LHCN-M2 (cell line): ENCODE results near the gene GRIP2. TPM values are rescaled to one million over a fixed set of nuclear protein-coding genes. Genes with fewer than 3 reads are reported as not detected.

Source experiments
- DNase-seq: peaks from one replicate; pipeline ENCODE4 v3.0.0-alpha.2; 2012; ENCODE audit warnings: low read depth
- total RNA-seq: library from RNA; depleted of rRNA; stranded (reverse); fragments of >200 nt; gene quantifications from 2 replicates; pipeline ENCODE4 v1.2.3, GENCODE V29; 2014

Gene GRIP2
- total RNA-seq, 1 experiment from 2014 or later = not detected

DNA sequence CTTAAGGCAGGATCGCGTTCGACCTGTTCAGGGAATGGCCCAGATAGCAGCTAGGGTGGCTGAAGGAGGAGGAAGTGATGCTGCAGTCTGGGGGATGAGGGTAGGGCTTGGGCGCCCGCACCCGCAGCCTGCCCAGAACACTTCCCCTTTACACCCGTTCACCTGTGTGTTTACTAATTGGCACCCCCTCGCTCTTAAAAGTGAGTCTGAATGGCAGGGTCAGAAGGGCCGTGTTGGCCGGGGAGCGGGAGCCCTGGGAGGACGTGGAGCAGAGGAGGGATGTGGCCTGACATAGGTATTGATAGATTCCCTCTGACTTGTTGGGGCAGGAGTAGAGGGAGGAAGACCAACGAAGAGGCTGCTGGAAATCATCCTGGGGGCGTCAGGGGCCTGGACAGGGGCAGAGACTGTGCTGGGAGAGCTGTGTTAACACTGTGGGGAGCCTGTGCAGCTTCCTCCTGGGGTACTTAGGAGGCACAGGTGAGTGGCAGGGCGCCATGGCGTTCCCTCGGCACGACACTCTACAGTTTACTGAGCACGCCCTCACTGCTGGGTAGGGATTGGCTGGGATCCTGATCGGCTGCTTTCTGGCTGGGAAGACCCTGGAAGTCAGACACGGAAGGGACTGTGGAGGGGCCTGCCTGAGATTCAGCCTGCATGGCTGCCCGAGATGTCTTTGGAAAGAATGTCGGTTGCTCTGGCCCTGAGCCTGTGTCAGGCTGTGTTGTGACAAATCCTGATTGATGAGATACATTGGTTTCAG is 86.1 kb downstream of the GRIP2 start:
- DNase-seq = no peak

DNA sequence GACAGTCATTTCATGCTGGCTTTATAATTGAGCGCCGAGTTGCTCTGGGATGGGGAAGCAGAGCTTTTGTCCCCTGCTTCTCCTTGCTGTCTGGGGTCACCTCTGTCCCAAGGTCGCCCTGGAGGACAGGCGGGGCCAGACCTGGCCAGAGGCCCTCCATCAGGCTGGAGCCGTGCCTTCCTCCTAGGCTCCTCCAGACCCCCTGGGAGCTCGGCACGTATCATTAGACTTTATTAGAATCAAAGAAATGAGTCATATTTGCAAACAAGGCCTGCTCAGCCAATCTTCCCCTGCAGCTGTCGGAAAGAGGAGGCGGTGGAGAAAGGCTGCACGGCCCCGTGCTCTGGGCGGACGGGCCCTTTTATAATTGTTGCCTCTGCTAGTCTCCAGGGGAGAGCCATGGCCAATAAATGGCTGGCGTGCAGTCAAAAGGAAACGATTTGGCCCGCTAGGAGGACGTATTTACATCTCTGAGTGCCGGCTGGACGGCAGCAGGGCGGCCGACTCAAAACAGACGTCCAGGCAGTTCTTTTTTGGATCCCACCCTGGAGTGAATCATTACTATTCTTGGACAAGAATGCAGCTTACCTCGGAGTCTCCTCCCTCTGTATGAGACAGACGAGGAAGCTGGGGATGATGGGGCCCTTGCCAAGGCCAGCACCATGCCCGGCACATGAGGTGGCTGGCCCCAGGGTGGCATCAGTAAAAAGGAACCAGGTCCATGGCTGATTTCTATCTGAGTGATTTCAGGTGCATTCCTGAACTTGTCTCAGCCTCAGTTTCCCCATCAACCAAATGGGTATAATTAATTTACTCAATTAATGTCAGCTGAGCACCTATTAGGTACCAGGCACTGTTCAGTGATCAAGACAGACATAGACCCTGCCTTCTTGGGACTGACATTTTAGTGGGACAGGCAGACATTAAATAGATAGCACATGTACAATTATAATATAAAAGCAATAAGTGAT is 87.1 kb downstream of the GRIP2 start:
- peak; percentile 96 for DNase-seq

DNA sequence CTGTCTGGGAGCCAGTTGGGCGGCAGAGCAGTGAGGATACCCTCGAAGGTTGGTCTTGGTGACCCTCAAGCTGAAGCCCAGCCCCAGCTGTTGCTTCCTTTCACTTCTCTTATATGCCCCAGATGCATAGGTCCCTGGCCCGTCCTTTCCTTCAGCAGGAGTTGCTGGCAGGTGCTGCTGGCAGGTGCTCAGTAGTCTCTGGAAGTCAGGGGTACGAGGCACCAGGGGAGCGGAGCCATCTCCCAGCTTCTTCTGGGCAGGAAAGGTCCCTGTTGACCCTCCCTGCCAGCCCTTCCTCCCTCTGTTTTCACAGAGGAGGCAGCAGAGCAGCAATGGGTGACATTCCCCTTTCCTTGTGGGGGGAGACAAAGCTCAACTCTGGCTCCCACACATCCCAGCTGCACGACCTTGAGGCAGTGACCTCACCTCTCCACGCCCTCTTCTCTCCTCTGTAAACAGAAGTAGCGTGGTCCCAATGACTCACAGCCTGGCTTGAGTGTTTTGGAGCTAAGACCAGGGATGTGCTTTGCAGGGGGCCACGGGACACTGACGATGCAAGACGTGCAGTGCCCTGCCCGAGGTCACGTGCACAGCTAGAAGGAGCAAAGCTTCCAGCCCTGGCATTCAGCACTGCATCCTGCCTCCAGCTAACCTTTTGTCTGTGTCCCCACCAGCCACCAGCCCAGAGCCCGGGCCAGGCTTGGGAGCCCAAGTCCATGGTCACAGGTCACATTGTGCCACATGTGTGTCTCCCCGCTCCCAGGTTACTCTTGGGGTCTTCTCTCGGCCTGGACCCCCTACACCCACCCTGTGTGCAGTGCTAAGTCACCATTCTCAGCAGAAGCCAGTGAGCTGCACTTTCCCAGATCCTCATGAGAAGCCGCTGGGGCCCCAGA is 88.0 kb downstream of the GRIP2 start:
- DNase-seq = peak; percentile 92

DNA sequence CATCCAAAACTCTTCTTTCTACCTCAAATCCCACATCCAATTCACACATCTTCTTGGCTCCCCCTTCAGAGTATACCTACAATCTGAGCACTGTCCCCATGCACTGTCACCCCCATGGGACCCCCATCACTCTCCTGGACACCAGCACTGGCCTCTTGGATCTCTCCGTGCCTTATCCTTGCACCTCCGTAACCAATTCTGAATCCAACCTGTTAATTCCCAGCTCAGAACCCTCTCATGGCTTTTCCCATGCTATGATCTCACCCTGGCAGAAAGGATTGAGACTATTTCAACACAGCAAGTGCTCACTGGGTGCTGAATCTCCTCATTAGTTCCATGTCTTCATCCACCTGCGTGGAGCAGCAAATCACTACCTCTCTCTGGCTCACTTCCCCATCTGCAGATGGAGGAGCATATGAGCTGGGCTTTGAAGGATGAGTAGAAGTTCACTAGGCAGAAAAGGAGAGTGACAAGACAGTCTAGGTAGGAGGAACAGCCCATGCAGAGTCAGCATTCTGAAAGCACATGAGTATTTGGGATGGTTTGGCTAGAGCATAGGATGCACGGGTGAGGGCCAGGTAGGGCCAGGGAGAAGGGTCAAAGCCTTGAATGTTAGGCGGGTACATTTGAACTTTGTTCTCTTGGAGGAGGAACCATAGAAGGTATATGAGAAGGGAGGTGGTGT is 89.1 kb downstream of the GRIP2 start:
- DNase-seq = no peak

DNA sequence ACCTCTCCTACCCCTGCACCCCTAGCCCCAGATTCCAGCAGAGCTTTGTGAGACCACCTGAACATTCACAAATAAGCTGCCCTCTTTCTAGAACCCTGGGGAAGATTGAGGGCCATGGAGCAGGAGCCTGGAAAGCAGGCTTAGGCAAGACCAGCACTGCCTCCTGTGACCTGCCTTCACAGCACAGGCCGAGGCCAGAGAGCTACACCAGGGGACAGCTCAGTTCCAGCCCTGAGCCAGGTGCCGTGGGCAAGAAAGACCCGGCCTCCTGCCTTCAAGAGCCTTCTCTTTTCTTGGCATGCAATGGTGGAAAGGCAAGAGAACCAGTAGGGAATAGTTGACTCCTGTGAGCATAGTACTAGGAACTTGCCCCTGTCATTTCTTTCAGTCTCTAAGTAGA is 89.6 kb downstream of the GRIP2 start:
- no peak for DNase-seq

DNA sequence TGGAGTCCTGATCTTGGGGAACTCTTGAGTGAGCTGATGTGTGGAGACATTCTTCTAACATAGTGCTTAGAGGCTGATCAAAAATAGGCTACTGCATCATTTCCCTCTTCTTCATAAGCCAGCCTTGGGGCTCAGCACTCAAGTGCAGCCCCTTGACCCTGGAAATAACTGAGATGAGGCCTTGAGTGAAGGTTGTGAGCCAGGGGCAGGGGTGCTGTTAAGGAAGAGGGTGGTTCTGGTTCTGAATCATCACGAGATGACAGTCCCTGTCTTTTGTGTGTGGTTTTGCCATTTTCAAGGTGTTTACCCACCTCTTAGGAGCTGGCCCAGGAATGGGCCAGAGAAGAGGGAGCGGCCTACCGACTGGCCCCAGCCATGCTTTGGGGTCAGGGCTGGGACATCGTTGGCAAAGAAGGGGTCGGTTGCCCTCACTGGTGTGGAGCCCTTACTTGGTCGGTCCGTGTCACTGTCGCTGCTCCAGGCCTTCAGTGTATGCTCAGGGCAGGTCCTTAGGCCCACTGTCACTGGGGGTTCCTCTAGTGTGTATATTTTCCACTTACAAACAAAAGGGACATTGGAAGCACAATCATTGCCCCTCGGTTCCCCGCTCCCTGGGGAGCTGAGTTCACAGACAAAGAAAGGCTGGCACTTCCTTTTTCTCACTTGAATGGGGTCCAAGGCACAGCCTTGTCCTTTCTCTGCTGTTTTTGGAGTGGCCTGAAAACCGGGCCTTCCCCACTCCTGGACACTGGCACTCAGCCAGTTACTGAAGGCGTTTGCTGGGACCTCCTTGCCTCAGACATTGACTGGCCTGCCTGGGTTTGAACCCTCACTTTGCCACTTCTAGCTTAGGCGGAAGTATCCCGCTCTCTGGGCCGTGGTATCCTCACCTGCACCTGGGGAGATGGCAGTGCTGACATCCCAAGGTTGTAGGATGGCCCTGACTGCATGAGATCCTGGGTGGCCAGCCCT is 91.1 kb downstream of the GRIP2 start:
- no peak for DNase-seq

DNA sequence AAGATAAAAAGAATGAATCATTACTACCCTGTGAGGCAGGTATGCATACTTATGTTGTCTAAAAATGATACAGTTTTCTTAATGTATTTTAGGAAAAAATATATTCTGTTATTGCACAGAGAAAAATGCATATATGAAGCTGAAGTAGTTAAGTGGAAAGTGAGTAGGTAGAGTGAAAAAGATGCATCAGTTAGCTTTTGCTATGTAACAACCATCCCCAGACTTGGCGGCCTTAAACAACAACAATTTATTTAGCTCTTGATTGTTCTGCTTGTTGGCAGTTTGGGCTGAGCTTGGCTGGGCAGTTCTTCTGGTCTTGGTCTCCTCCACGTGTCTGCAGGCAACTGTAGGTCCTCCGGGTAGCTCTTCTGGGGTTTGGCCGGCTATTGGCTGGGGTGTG is 92.1 kb downstream of the GRIP2 start:
- DNase-seq = no peak

DNA sequence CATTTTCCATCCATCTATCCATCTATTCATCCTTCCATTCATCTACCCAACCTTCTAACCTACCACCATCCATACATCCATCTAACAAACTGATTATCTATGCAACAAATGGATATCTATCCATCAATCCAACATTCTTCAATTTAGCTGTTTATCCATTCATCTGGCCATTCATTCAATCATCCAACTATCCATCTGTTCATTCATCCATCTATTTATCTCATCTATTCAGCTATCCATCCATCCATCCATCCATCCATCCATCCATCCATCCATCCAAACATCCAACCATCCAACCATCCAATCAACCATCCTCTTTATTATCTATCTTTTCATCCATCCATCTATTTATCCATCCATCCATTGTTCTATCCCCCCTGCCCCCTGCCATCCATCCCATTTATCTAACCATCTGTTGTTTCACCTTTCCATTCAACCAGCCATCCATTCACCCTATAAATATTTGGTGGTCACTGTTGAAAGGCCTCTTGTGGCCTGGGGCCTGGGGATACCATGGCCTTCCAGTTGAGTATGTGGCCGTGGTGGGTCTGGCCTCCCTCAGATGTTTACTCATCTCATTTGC is 93.1 kb downstream of the GRIP2 start:
- no peak for DNase-seq

DNA sequence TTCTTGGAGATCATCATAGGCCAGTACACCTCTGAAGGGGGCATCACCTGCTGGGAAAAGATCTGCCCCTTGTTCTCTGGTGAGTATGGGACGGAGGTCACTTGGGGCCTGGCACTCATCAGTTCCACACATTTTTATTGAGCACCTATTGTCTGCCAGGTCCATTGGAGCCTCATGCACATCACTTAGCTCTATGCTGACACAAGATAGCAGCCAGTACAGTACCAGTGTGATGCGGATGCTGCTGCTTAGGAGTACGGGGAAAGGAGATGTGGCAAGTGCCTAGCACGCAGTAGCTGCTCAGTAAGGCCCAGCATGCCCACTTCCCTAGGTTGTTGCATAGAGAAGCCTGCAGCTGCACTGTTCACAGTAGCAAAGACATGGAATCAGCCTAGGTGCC is 94.4 kb downstream of the GRIP2 start:
- DNase-seq = no peak

DNA sequence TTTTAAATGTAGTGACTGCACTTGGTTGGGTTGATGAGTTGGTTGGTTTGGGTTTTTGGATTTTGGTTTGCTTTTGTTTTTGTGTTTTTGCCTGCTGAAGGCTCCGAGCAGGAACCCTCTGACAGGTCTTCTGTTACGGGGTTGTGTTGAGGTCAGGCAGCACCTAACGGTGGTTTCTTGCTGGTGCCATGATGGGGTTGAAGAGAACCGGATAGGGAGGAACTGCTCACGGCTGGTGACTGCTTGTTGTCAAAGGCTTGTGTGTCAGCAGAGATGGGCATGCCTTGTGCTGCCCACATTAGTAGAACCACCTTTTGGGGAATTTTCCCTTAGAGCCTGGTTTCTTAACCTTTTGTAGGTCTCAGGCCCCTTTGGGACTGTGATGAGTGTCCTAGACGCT is 95.8 kb downstream of the GRIP2 start:
- DNase-seq = no peak

DNA sequence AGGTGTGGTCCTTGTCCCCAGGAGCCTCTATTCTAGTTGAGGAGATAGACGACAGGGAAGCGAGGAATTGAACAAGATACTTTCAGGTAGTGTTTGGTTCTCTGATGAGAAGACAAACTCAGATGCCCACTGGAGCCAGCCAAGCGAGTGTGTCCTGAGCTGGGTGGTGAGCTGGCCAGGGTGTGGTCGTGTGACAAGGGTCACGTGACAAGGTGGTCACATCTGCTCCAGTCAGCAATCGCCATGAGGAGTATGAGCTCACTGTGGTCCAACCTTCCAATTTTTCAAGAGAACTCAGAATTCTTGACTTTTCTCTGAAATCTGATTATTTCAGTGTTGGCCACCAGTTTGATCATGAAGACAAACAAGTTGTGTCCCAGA is 98.2 kb downstream of the GRIP2 start:
- no peak for DNase-seq

DNA sequence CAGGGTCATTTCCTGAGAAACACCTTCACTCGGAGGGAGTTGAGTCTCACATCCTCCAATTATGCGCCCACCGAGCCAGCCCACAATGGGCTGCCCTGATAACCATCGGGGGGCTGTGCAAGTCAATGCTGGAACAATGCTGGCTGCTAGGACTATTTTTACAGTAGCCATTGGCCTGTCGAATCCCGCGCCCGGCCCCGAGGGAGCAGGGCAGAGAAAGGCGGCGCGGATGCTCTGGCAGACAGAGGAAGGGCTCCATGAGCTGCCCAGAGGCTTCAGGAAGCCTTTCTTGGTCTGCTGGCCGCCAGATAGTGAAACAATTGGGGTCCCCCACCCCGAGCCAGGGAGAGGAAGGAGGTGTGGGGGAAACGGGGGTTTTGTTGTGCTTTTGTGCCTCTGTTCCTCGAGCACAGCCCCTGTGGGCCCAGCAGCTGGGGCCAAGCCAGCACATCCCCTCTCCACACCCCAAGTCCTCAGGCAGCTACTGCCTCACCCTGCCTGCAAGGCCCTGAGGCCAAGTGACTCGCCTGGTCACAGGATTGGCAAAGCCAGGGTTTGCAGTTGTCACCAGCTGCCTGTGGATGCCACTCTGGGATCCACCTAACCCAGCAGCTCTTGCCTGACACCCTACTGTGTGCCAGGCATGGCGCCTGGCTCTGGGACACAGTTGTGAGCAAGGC is 98.8 kb downstream of the GRIP2 start:
- no peak for DNase-seq

DNA sequence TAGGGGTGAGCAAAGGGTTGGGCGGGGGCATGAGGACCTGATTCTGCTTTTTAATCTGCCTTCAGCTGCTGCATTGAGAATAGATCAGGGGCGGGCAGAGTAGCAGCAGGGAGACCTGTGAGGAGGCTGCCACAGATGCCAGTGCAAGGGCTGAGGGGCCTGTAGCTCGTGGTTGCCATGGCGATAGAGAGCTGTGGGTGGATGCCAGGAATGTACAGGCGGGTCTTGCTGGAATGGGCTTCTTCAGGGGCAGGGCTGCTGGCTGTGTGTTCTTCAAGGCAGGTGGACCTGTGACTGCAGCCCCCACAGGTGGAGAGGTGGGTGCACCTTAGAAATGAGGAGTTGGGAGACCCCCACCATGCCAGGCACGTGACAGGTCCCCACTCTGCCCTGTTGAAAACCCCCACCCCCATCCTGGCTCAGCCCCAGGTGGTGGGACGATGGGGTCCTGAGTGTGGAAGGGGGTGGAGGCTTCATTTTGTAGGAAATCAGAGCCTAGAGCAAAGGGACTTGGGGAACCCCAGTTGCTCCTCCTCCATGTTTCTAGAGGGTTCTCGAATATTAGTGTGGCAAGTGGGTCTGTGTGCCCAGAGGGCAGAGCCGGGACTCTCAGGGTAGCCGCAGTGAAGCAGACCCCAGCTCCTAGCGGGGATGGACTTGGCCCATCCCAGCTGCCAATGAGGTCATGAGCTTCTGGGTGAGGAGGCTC is 99.5 kb downstream of the GRIP2 start:
- DNase-seq = peak; percentile 43

DNA sequence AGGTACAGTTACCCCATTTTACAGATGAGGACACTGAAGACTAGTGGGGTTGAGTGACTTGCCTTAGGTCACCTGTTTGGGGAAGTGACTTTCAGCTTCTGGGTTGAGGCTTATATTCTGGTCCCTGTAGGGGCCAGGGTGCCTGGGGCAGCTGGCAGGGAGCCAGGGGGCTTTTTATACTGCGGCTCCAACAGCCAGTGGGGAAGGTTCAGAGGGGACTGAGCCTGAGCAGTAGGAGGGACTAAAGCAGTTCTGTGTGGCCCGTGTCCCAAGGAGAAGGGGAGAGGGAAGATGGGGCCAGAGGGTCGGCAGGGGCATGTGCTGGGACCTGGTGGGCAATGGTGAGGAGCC is 100.0 kb downstream of the GRIP2 start:
- DNase-seq = no peak

DNA sequence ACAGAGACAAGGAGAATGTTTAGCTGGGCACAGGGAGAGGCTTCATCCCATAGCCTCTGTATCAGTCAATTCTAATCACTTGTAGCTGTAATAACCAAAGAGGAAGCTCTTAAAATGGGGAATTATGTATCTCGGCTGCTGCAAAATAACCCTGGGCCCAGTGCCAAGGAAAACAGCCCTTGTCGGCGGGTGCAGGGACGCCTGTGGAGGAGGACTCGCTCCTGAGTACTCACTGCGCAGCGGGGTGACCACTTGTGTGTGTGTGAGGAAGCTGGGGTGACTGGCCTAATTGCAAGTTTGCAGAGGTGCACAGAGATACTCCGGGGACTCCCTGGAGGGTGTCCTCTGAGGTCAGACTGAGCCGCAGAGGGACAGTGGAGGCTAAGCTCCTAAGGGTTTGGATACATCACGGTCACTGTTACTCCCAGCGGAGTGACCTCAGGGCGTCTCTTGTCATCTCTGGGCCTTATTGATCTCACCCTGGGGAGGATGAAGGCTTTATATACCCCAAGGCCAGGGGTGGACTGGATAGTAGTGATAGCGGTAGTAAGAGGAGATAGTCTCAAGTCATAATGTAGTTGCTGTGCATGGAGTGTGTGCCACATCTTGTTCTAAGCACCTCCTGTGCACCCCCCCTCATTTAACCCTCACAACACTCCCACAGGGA is 100.5 kb downstream of the GRIP2 start:
- peak; percentile 53 for DNase-seq
